H1 (cell line): ENCODE measurements around the gene AIRE.

ENCODE experiments used
- EP300 ChIP-seq, 2 experiments: IDR thresholded peaks; 1 replicate in 1 of 2; 2 replicates in 1 of 2; pipeline ENCODE4 v1.6.1; 2011 to 2012; ENCODE audit warnings: low read depth in 2 of 2, low read length in 2 of 2, mild to moderate bottlenecking in 2 of 2, borderline replicate concordance in 1 of 2, inconsistent platforms in 1 of 2, moderate library complexity in 1 of 2
- GABPA ChIP-seq: IDR thresholded peaks from 2 replicates; pipeline ENCODE4 v1.6.1; 2011; ENCODE audit warnings: mild to moderate bottlenecking, low read length, moderate library complexity, borderline replicate concordance; ENCODE audit not compliant: insufficient read depth
- GTF2F1 ChIP-seq: IDR thresholded peaks from 2 replicates; pipeline ENCODE4 v1.6.1; 2012; ENCODE audit warnings: low read depth, low read length, improper control_type of control experiment, borderline replicate concordance
- HDAC2 ChIP-seq, 2 experiments: fragments of 300-600 bp in 1 of 2; sonication (generic) in 1 of 2; IDR thresholded peaks; 2 replicates each; pipeline ENCODE4 v1.6.1; 2011 to 2012; ENCODE audit warnings: low read depth in 2 of 2, low read length in 2 of 2, mild to moderate bottlenecking in 2 of 2, moderate library complexity in 2 of 2, borderline replicate concordance in 1 of 2, inconsistent platforms in 1 of 2
- KDM5A ChIP-seq: fragments of 200-600 bp; IDR thresholded peaks from 2 replicates; pipeline ENCODE4 v1.7.1; 2012; ENCODE audit warnings: mild to moderate bottlenecking, low read length, inconsistent platforms, mixed read lengths
- POLR2AphosphoS5 ChIP-seq: IDR thresholded peaks from 2 replicates; pipeline ENCODE4 v1.6.1; 2011; ENCODE audit warnings: low read depth, low read length
- SP1 ChIP-seq: IDR thresholded peaks from 2 replicates; pipeline ENCODE4 v1.6.1; 2011; ENCODE audit warnings: low read depth, low read length
- TF ChIP-seq, protein P1 (sequence below), 3 experiments: IDR thresholded peaks; 1 replicate in 2 of 3; 2 replicates in 1 of 3; pipeline versions ENCODE4 v1.5.1 to v1.6.1; 2011; ENCODE audit warnings: low read length in 3 of 3, mild to moderate bottlenecking in 3 of 3, inconsistent platforms in 2 of 3, low read depth in 1 of 3, moderate library complexity in 1 of 3; ENCODE audit not compliant: insufficient read depth in 1 of 3; ENCODE audit errors: control extremely low read depth in 1 of 3

DNA sequence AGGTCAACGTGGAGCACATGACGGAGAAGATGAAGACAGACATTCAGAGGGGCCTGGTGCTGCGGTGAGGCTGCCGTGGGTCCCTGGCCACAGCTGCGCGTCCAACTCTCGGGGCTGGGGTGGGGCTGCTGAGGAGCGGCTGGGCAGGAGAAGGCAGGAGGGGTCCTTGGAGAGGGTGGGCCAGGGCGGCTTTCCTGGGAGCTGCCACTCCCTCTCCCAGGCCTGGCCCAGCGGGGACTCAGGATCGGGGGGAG, 39.1 kb downstream of the AIRE start:
- TF ChIP-seq POLR2AphosphoS5 (no peak), KDM5A (no peak), EP300 (IDR thresholded peaks at IDR 0.05; ENCODE audit: borderline replicate concordance in 1 of 2, low read depth in 2 of 2, low read length in 2 of 2) (no peak), SP1 (no peak), GTF2F1 (no peak), GABPA (no peak), HDAC2 (IDR thresholded peaks at IDR 0.05; ENCODE audit: borderline replicate concordance in 1 of 2, low read depth in 2 of 2, low read length in 2 of 2) (no peak)
- TF ChIP-seq, protein P1, sequence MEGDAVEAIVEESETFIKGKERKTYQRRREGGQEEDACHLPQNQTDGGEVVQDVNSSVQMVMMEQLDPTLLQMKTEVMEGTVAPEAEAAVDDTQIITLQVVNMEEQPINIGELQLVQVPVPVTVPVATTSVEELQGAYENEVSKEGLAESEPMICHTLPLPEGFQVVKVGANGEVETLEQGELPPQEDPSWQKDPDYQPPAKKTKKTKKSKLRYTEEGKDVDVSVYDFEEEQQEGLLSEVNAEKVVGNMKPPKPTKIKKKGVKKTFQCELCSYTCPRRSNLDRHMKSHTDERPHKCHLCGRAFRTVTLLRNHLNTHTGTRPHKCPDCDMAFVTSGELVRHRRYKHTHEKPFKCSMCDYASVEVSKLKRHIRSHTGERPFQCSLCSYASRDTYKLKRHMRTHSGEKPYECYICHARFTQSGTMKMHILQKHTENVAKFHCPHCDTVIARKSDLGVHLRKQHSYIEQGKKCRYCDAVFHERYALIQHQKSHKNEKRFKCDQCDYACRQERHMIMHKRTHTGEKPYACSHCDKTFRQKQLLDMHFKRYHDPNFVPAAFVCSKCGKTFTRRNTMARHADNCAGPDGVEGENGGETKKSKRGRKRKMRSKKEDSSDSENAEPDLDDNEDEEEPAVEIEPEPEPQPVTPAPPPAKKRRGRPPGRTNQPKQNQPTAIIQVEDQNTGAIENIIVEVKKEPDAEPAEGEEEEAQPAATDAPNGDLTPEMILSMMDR (IDR thresholded peaks at IDR 0.05; ENCODE audit: control extremely low read depth in 1 of 3, insufficient read depth in 1 of 3, low read depth in 1 of 3, low read length in 3 of 3) = no peak
